Stimulated activated naive CD4-positive, alpha-beta T cell treated with Interleukin-2 at 50 U/mL for 16 hours (primary cell): Measurements from ENCODE around the gene DPP10.
"Not testable (repeated sequence)": the region's sequence is repeated elsewhere in the genome, so short reads cannot be mapped to it uniquely, and the experiment has no call there.

Experiments
- DNase-seq: peaks from one replicate; lab custom pipeline; 2025; lab: John Stamatoyannopoulos, UW

The DPP10 gene

DNA sequence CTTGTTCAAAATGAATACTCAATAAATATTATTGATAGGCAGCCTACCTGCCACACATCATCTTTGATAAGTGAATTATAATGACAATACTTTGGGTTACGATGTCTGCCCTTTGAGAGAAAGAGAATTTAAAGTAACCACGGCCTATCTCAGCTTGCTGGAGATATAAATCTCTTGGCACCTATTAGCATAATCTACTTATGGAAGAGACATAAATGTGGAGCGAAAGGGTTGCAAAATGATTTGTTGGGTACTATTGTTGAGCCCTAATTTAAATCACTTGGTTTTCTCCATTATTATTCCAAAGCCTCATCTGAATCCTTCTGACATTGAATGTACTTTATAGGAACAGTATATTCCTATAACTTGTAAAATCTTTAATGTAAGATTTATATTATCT is 520.1 kb downstream of the DPP10 start:
- no peak for DNase-seq

DNA sequence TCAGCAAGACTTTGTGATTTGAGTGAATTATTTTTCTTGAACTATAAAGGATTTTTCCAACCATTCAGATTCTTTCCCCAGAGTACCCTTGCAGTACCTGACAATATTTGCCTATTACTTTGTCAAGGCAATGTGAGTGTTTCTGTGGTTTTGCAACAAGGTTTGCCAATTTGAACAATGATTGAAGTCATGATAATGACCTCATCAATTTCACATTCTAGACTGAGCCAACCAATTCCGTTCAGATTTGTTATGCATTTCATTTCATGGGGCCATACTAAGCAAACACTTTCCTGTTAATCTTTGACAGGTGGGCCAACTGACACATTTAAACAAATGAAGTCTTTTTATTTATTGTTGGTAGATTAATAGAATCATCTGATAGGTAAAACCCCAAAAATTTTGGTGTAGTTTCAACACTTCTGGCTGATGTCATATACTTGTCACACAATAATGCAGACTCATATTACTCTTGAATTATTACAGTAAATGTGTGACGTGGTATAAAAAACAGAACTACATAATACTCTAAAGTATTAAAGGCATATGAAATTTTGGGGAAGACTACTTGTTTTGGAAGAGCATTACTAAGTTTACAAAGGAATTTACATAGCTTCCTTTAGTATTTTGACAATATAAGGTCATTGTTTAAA is 526.4 kb downstream of the DPP10 start:
- no peak for DNase-seq

DNA sequence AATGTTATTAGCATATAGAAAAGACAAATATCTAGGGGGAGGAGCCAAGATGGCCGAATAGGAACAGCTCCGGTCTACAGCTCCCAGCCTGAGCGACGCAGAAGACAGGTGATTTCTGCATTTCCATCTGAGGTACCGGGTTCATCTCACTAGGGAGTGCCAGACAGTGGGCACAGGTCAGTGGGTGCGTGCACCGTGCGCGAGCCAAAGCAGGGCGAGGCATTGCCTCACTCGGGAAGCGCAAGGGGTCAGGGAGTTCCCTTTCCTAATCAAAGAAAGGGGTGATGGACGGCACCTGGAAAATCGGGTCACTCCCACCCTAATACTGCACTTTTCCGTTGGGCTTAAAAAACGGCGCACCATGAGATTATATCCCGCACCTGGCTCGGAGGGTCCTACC is 561.9 kb downstream of the DPP10 start:
- DNase-seq: not testable (repeated sequence)

GRCh38 chr2:115011721-115012120 is 569.3 kb downstream of the DPP10 start:
- DNase-seq: no peak

DNA sequence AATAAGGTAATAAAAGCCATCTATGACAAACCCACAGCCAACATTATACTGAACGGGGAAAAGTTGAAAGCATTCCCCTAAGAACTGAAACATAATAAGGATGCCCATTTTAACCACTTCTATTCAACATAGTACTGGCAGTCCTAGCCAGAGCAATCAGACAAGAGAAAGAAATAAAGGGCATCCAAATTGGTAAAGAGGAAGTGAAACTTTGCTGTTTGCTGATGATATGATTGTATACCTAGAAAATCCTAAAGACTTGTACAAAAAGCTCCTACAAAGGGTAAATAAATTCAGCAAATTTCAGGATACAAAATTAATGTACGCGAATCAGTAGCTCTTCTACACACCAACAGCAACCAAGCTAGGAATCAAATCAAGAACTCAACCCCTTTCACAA is 579.6 kb downstream of the DPP10 start:
- DNase-seq: not testable (repeated sequence)

DNA sequence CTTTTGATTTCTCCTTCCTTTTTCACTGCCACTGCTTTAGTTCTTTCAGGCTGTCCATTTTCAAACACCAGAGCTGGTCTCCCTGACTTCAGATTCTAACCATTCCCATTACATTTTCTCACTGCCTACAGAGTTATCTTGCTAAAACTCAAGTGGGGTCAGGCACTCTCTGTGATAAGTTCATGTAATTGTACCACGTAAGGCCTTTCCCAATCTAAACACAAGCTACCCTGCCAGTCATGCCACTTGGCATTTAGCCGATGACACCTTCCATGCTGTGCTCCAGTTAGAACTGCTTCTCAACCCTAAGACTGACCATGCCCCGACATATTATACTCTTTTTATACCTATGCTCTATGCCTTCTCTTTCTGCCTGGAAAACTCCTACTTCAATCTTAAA is 592.4 kb downstream of the DPP10 start:
- no peak for DNase-seq

- no peak for DNase-seq
Measured at GRCh38 chr2:115036818-115037217, 594.4 kb downstream of the DPP10 start.

DNA sequence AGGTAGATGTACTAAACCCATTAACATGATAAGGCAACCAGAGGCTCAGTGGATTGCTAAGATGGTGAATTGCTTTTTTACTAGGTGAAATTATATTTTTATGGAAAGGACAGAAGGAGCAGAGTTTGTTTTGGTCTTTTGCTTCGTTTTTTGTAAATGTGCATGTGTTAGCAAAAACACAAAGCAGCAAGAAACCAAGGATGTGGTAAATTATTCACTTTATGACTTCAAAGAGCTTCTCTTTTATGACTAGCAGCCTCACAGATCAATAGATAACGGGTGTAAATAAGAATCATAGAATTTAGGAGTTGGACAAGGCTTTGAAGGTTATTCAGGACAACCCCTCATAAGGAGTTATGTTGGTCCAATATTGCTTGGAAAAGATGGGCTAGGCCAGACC is 615.0 kb downstream of the DPP10 start:
- DNase-seq: no peak

GRCh38 chr2:115070002-115070401 is 627.6 kb downstream of the DPP10 start:
- DNase-seq: no peak

DNA sequence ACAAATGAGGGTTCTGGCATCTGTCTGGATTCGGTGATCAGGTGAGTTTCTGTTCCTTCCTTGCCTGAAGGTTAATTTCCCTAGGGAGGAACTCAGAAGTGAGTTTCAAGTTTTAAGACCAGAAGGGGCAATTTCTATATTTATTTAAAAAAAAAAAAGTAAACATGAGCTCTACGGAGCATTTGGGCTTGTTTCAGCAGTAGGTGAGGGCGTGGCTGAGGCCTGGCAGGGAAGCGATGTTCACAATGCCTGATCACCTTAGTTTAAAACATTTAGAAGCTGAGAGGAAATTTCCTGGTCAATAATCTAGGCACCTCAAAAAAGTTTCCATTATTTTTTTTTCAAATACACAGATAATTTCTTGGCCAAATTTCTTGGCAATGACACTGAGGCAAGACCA is 629.1 kb downstream of the DPP10 start:
- no peak for DNase-seq

GRCh38 chr2:115075800-115076199 is 633.4 kb downstream of the DPP10 start:
- DNase-seq: no peak

GRCh38 chr2:115077626-115078025 is 635.2 kb downstream of the DPP10 start:
- DNase-seq: no peak

GRCh38 chr2:115083225-115083624 is 640.8 kb downstream of the DPP10 start:
- no peak for DNase-seq

DNA sequence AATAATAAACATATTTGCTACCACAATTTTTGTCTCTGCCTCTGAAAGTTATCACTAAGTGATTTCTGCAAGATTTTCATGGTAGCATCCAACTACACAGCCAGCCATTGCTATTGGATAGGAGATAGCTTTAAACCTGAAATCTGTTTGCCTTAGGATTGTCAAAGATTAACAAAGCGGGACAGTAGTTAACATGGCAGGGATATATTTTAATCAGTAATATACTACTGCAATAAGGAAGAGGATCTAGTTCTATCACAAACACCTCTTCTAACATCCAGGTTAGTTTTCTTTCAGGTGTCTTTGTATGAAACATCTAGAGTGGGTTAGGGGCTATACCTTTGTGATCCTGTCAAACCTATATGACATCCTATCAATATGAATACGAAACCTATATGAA is 641.3 kb downstream of the DPP10 start:
- no peak for DNase-seq

DNA sequence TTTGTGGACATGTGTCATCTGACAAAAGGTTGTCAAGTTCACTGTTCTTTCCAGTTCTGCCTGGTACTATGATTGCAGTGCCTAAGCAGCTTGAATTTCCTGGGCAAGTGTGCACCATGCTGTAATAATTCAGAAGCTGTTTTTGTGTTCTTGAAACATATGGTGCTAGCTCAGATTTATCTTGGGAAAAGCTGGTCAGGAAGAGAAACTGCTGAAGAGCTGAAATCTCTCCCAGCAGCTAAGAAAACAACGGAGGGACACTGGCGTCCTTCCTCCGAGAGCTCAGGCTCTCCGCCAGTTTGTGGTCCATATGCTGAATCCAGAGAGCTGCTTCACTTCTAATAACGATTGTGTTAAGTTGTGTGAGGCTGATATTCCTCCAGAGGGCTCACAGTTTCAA is 642.0 kb downstream of the DPP10 start:
- no peak for DNase-seq

DNA sequence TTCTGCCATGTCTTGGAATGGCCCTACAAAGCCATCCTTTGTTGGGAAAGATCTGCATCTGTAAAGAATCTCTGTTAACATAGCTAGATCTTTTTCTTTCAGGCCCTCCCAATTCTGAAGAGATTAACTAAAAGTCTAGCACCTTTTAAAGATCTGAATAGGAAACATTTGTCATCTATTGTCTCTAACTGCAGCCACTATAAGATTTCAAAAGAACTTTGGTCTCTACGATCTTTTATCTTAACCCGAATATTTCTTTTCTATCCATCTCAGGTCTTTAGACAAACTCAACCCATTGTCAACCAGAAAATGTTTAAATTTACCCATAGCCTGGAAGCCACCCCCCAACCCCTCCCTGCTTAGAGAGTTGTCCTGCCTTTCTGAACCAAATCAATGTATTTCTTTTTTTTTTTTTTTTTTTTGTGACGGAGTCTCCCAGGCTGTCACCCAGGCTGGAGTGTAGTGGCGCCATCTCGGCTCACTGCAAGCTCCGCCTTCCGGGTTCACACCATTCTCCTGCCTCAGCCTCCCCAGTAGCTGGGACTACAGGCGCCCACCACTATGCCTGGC is 643.7 kb downstream of the DPP10 start:
- DNase-seq: not testable (repeated sequence)

DNA sequence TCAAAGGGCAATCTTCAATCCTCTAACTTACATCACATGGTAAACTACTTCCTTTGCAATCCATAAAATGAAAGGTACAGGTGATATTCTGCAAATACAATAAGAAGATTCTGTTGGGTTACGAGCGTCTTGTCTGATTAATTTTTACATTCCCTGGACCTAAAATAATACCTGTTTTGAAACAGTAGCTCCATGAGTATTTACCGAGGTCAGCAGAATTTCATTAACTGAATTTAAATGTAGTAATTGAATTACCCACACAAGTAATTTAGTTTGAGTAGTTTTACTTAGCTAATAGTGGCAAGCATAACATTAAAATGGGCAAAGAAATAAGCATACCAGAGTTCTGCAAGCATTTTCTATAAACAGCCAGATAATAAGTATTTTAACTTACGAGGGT is 652.0 kb downstream of the DPP10 start:
- DNase-seq: no peak

DNA sequence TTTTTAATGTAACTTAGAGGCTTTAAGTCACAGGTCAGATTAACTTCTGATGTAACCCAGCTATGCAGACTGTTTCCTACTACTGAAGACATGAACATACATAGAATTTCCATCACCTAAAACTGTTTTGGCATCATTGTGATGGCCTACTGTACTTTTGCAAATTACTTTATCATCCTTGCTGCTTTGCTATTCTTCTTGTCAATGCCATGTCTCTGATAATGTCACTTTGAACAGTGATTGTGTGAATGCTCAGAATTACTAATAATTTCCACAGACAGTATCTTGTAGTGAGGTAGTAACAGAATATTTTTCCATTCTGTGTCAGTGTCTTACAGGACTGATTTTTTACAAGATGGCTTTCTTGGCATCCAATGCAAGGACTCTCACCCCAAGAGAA is 663.5 kb downstream of the DPP10 start:
- no peak for DNase-seq

- DNase-seq: no peak
Measured at GRCh38 chr2:115115135-115115534, 672.7 kb downstream of the DPP10 start.

DNA sequence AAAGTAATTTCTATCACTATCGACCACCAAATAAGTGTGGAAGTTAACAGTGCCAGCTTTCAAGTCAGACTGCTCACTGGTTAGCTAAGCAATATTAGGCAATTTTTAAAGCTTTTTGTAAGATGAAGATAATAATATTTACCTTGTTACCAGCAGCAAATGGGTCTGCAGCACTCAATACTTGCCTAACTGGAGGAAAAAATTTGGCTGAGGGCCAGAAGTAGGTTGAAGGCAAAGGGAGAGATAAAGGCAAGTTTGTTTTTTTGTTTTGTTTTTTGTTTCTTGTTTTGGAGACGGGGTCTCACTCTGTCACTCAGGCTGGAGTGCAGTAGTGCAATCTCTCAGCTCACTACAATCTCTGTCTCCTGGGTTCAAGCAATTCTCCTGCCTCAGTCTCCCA is 675.9 kb downstream of the DPP10 start:
- DNase-seq: no peak

GRCh38 chr2:115119086-115119485 is 676.6 kb downstream of the DPP10 start:
- DNase-seq: no peak

GRCh38 chr2:115122701-115123100 is 680.3 kb downstream of the DPP10 start:
- DNase-seq: no peak

DNA sequence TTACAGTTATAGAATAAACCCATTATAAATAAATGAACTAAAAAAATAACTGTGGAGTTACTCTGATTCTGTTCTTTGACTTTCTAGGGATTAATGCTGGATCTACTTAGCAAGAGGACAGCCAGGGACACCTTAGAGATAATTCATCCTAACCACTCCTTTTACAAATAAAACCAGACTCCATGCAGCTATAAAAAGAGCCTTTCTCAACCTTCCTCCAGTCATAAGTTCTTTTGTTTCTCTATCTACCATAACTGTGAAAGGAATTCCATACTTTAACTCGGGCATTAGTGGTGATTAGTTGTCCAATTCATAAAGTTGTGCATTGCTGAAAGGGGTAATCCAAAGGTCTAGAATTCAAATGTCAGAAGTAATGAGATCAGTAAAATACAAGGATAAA is 682.4 kb downstream of the DPP10 start:
- no peak for DNase-seq

GRCh38 chr2:115129536-115129935 is 687.1 kb downstream of the DPP10 start:
- no peak for DNase-seq
